ENCODE measurements around the gene FNDC3B. TPM values are rescaled to one million over a fixed set of nuclear protein-coding genes. Genes with fewer than 3 reads are reported as not detected.
A peak's percentile ranks its signal among the peaks of the same experiment; 100 is the strongest.
"Not testable (repeated sequence)": the region's sequence is repeated elsewhere in the genome, so short reads cannot be mapped to it uniquely, and the experiment has no call there.

Gene FNDC3B
- total and polyA plus RNA-seq, 5 donors from 2014 or later: 6.8 to 31.8 (median 11.7) TPM

GRCh38 chr3:172042136-172042662 lies 2.8 kb downstream of the FNDC3B start:
- Mint-ChIP-seq H3K9me3 (no peaks in the 10 kb centered on the region), H3K27me3 (no peaks in the 10 kb centered on the region), H3K4me1 (peaks cover 31 to 70% (median 52%) of the 10 kb centered on the region in 4 donors), H3K4me3 (peak overlapping the region; percentile 88 to 93 (median 90)), H3K36me3 (no peaks in the 10 kb centered on the region), H3K27ac (peak overlapping the region; percentile 26 to 65 (median 32))
- no peak for ATAC-seq (ENCODE audit: low read depth in 2 of 2)
- Histone ChIP-seq H3K4me3 (ENCODE audit: low read depth, low read length) (no peak overlapping the region), H3K36me3 (ENCODE audit: control insufficient read depth, insufficient read depth, low read length) (no peaks in the 10 kb centered on the region), H3K4me1 (ENCODE audit: control insufficient read depth, insufficient read depth, low read length, poor library complexity, severe bottlenecking) (peaks cover 32% of the 10 kb centered on the region), H3K27me3 (ENCODE audit: control insufficient read depth, insufficient read depth, low read length) (no peaks in the 10 kb centered on the region), H3K27ac (ENCODE audit: insufficient read depth, low read length, poor library complexity, severe bottlenecking) (no peak overlapping the region), H3K9me3 (ENCODE audit: control insufficient read depth in 2 of 2, low read length in 2 of 2) (no peaks in the 10 kb centered on the region)
- no peak for DNase-seq

GRCh38 chr3:172042663-172043179 lies 3.3 kb downstream of the FNDC3B start:
- H3K27ac ChIP-seq (ENCODE audit: insufficient read depth, low read length, poor library complexity, severe bottlenecking); H3K36me3 ChIP-seq (ENCODE audit: control insufficient read depth, insufficient read depth, low read length); DNase-seq; ATAC-seq (ENCODE audit: low read depth in 2 of 2); H3K9me3 Mint-ChIP-seq; H3K36me3 Mint-ChIP-seq; H3K4me3 ChIP-seq (ENCODE audit: low read depth, low read length); H3K27me3 Mint-ChIP-seq; H3K9me3 ChIP-seq (ENCODE audit: control insufficient read depth in 2 of 2, low read length in 2 of 2); H3K27me3 ChIP-seq (ENCODE audit: control insufficient read depth, insufficient read depth, low read length): not testable (repeated sequence)
- H3K27ac Mint-ChIP-seq: peak overlapping the region in 2 of 3 donors; percentile 26 to 65
- H3K4me1 Mint-ChIP-seq: peaks cover 31 to 72% (median 54%) of the 10 kb centered on the region in 4 donors
- H3K4me3 Mint-ChIP-seq: peak overlapping the region; percentile 59 to 90 (median 89)
- H3K4me1 ChIP-seq (ENCODE audit: control insufficient read depth, insufficient read depth, low read length, poor library complexity, severe bottlenecking): peaks cover 32% of the 10 kb centered on the region

GRCh38 chr3:172043233-172043632 lies 3.9 kb downstream of the FNDC3B start:
- Mint-ChIP-seq H3K4me3 (peak overlapping the region; percentile 27 to 79 (median 34)), H3K4me1 (peaks cover 31 to 72% (median 54%) of the 10 kb centered on the region in 4 donors), H3K9me3 (no peaks in the 10 kb centered on the region), H3K27ac (no peak overlapping the region), H3K36me3 (no peaks in the 10 kb centered on the region), H3K27me3 (no peaks in the 10 kb centered on the region)
- Histone ChIP-seq H3K27me3 (ENCODE audit: control insufficient read depth, insufficient read depth, low read length) (no peaks in the 10 kb centered on the region), H3K4me1 (ENCODE audit: control insufficient read depth, insufficient read depth, low read length, poor library complexity, severe bottlenecking) (peaks cover 32% of the 10 kb centered on the region), H3K9me3 (ENCODE audit: control insufficient read depth in 2 of 2, low read length in 2 of 2) (no peaks in the 10 kb centered on the region), H3K36me3 (ENCODE audit: control insufficient read depth, insufficient read depth, low read length) (no peaks in the 10 kb centered on the region), H3K4me3 (ENCODE audit: low read depth, low read length) (no peak overlapping the region), H3K27ac (ENCODE audit: insufficient read depth, low read length, poor library complexity, severe bottlenecking) (no peak overlapping the region)
- no peak for ATAC-seq (ENCODE audit: low read depth in 2 of 2)
- no peak for DNase-seq

GRCh38 chr3:172043766-172044165 lies 4.4 kb downstream of the FNDC3B start:
- Mint-ChIP-seq H3K4me1 (peaks cover 31 to 66% (median 53%) of the 10 kb centered on the region in 4 donors), H3K27ac (no peak overlapping the region)
- DNase-seq: no peak

DNA sequence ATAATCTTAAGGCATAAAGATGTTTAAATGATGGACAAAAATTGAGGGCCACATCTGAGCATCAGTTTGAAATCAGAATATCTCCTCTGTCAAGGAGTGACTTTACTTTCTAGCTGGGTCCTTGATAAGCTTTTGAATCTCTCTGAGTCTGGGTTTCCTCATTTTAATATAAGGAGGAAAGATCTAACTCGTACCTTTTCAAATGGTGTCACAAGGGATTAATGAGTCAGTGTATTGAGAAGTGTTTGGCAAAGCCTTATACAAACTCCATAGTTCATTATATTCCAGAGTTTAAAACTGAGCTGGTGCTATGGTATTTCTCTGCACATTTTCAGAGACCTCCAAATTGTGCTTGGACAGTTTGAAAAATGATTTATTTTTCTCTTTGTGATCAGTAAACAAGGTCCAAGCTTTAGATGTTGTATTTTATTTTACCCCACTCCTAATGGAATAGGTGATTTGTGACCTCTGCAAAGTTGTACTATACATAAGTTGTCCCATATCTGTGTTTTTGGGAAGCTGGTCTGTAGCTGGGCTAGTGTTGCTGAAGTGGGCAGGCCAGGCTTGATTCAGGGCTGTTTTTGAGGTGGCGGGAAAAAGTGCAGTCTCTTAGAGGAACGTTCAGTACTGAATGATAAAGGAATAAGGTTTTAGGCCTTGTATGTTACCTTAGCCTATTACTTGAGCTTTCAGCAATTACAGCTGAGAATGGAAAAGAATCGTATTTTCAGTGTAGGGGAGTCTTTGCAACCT lies 5.6 kb downstream of the FNDC3B start:
- Histone ChIP-seq H3K9me3 (ENCODE audit: control insufficient read depth in 2 of 2, low read length in 2 of 2) (no peaks in the 10 kb centered on the region), H3K36me3 (ENCODE audit: control insufficient read depth, insufficient read depth, low read length) (no peaks in the 10 kb centered on the region), H3K4me3 (ENCODE audit: low read depth, low read length) (no peak overlapping the region), H3K4me1 (ENCODE audit: control insufficient read depth, insufficient read depth, low read length, poor library complexity, severe bottlenecking) (peaks cover 28% of the 10 kb centered on the region), H3K27ac (ENCODE audit: insufficient read depth, low read length, poor library complexity, severe bottlenecking) (no peak overlapping the region), H3K27me3 (ENCODE audit: control insufficient read depth, insufficient read depth, low read length) (no peaks in the 10 kb centered on the region)
- DNase-seq: no peak
- H3K27ac Mint-ChIP-seq: peak overlapping the region in 1 of 3 donors; percentile 66
- no peak for ATAC-seq (ENCODE audit: low read depth in 2 of 2)
- H3K4me3 Mint-ChIP-seq: peak overlapping the region in 1 of 4 donors; percentile 4
- no peaks in the 10 kb centered on the region for H3K27me3 Mint-ChIP-seq
- peaks cover 31 to 62% (median 52%) of the 10 kb centered on the region in 4 donors for H3K4me1 Mint-ChIP-seq
- H3K9me3 Mint-ChIP-seq: no peaks in the 10 kb centered on the region
- H3K36me3 Mint-ChIP-seq: peaks cover 9% of the 10 kb centered on the region

More at GRCh38 chr3:172043766-172044165, 4.4 kb downstream of the FNDC3B start:
- peaks cover 32% of the 10 kb centered on the region for H3K4me1 ChIP-seq (ENCODE audit: control insufficient read depth, insufficient read depth, low read length, poor library complexity, severe bottlenecking)
- H3K27ac ChIP-seq (ENCODE audit: insufficient read depth, low read length, poor library complexity, severe bottlenecking): no peak overlapping the region
- Mint-ChIP-seq H3K36me3 (peaks cover 4% of the 10 kb centered on the region), H3K4me3 (peak overlapping the region in 2 of 4 donors; percentile 38 to 79), H3K27me3 (no peaks in the 10 kb centered on the region), H3K9me3 (no peaks in the 10 kb centered on the region)
- H3K27me3 ChIP-seq (ENCODE audit: control insufficient read depth, insufficient read depth, low read length): no peaks in the 10 kb centered on the region
- H3K9me3 ChIP-seq (ENCODE audit: control insufficient read depth in 2 of 2, low read length in 2 of 2): no peaks in the 10 kb centered on the region
- no peak overlapping the region for H3K4me3 ChIP-seq (ENCODE audit: low read depth, low read length)
- ATAC-seq (ENCODE audit: low read depth in 2 of 2): no peak
- H3K36me3 ChIP-seq (ENCODE audit: control insufficient read depth, insufficient read depth, low read length): no peaks in the 10 kb centered on the region

DNA sequence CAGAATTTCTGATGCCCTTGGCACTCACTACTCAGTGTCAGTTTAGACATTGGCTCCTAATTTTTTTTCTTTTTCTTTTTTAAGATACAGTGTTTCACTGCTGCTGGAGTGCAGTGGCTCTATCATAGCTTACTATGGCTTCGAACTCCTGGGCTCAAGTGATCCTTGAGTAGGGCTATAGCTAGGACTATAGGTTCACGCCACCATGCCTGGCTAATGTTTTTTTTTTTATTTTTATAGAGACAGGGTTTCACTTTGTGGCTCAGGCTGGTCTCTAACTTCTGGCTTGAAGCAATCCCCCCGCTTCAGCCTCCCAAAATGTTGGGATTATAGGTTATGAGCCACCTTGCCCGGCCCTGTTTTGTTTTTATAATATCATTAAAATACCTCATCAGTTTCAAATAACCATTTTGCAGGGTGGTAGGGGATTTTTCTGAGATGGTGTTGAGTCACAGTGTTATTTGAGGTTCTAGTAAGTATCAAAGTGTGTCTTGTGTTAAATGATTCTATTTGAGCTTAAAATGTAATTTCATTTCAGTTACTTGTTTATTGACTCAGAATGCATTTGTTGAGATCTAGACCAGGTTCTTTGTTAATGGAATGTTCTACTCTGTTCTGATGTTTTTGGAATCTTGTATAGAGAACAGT lies 7.0 kb downstream of the FNDC3B start:
- no peaks in the 10 kb centered on the region for H3K9me3 Mint-ChIP-seq
- no peaks in the 10 kb centered on the region for H3K27me3 ChIP-seq (ENCODE audit: control insufficient read depth, insufficient read depth, low read length)
- peaks cover 31 to 59% (median 50%) of the 10 kb centered on the region in 4 donors for H3K4me1 Mint-ChIP-seq
- H3K36me3 ChIP-seq (ENCODE audit: control insufficient read depth, insufficient read depth, low read length): no peaks in the 10 kb centered on the region
- no peak overlapping the region for H3K4me3 Mint-ChIP-seq
- no peak overlapping the region for H3K4me3 ChIP-seq (ENCODE audit: low read depth, low read length)
- H3K27me3 Mint-ChIP-seq: no peaks in the 10 kb centered on the region
- peaks cover 20% of the 10 kb centered on the region for H3K4me1 ChIP-seq (ENCODE audit: control insufficient read depth, insufficient read depth, low read length, poor library complexity, severe bottlenecking)
- DNase-seq: no peak
- H3K27ac Mint-ChIP-seq: peak overlapping the region in 2 of 3 donors; percentile 21 to 43
- no peaks in the 10 kb centered on the region for H3K9me3 ChIP-seq (ENCODE audit: control insufficient read depth in 2 of 2, low read length in 2 of 2)
- no peak overlapping the region for H3K27ac ChIP-seq (ENCODE audit: insufficient read depth, low read length, poor library complexity, severe bottlenecking)
- peaks cover 16% of the 10 kb centered on the region for H3K36me3 Mint-ChIP-seq
- no peak for ATAC-seq (ENCODE audit: low read depth in 2 of 2)

GRCh38 chr3:172047567-172048115 lies 8.3 kb downstream of the FNDC3B start:
- H3K9me3 Mint-ChIP-seq: no peaks in the 10 kb centered on the region
- no peak overlapping the region for H3K4me3 Mint-ChIP-seq
- H3K27me3 Mint-ChIP-seq: no peaks in the 10 kb centered on the region
- Histone ChIP-seq H3K4me3 (ENCODE audit: low read depth, low read length) (no peak overlapping the region), H3K36me3 (ENCODE audit: control insufficient read depth, insufficient read depth, low read length) (no peaks in the 10 kb centered on the region), H3K27me3 (ENCODE audit: control insufficient read depth, insufficient read depth, low read length) (no peaks in the 10 kb centered on the region), H3K4me1 (ENCODE audit: control insufficient read depth, insufficient read depth, low read length, poor library complexity, severe bottlenecking) (peaks cover 14% of the 10 kb centered on the region), H3K9me3 (ENCODE audit: control insufficient read depth in 2 of 2, low read length in 2 of 2) (no peaks in the 10 kb centered on the region), H3K27ac (ENCODE audit: insufficient read depth, low read length, poor library complexity, severe bottlenecking) (no peak overlapping the region)
- peaks cover 24% of the 10 kb centered on the region for H3K36me3 Mint-ChIP-seq
- peak overlapping the region in 1 of 3 donors; percentile 32 for H3K27ac Mint-ChIP-seq
- ATAC-seq (ENCODE audit: low read depth in 2 of 2): no peak
- H3K4me1 Mint-ChIP-seq: peaks cover 25 to 47% (median 40%) of the 10 kb centered on the region in 4 donors
- no peak for DNase-seq
